Measurements from ENCODE around the gene FLVCR2.

GRCh38 chr14:75647640-75648039, 69.2 kb downstream of the FLVCR2 start:
- TF ChIP-seq CTCF (IDR thresholded peaks at IDR 0.05; ENCODE audit: insufficient read depth, low read length) (no peak), POLR2AphosphoS5 (IDR thresholded peaks at IDR 0.05; ENCODE audit: low read depth) (no peak)

Measured in HL-60 (cell line).